SK-N-SH (cell line): ENCODE data around the gene TAF11. TPM values are rescaled to one million over a fixed set of nuclear protein-coding genes. Genes with fewer than 3 reads are reported as not detected.

Source experiments
- CTCF ChIA-PET: fragments of 300-600, 350-600 bp; formaldehyde crosslinking; extraction: SDS; loops from one replicate; lab custom pipeline; 2021; lab: Yijun Ruan, JAX
- POLR2A ChIA-PET: fragments of 350-600 bp; sonication (Branson Sonifier 250); formaldehyde crosslinking; extraction: SDS; loops from one replicate; lab custom pipeline; 2020; ENCODE audit warnings: antibody characterized with exemption, inconsistent platforms; lab: Yijun Ruan, JAX
- DNase-seq: peaks from one replicate; pipeline ENCODE4 v3.0.0; 2012
- H2AFZ ChIP-seq: fragments of 200-600 bp; sonication (generic); 2 replicates; pipeline ENCODE4 v1.8.1; 2016; ENCODE audit warnings: antibody characterized with exemption, mild to moderate bottlenecking, low read depth
- H3F3A ChIP-seq: fragments of 200-600 bp; sonication (generic); replicated peaks from 2 replicates; pipeline ENCODE3; 2016; ENCODE audit warnings: antibody characterized with exemption, mild to moderate bottlenecking; ENCODE audit not compliant: insufficient read depth
- H3K27ac ChIP-seq, 2 experiments: fragments of 200-500 bp in 1 of 2; fragments of 200-600 bp in 1 of 2; sonication (Bioruptor generic) in 1 of 2; sonication (generic), shearing (Covaris generic) in 1 of 2; 2 replicates each; pipeline versions ENCODE4 v1.5.1 to v1.6.1; 2014 to 2016; ENCODE audit warnings: low read depth in 2 of 2, inconsistent platforms in 1 of 2, low read length in 1 of 2, mild to moderate bottlenecking in 1 of 2, mixed read lengths in 1 of 2
- H3K27me3 ChIP-seq: fragments of 200-600 bp; sonication (generic), shearing (Covaris generic); 2 replicates; pipeline ENCODE4 v1.6.1; 2016; ENCODE audit warnings: mixed run types; ENCODE audit not compliant: insufficient read depth
- H3K36me3 ChIP-seq, 2 experiments: fragments of 200-500 bp in 1 of 2; fragments of 200-600 bp in 1 of 2; sonication (Bioruptor generic) in 1 of 2; sonication (generic) in 1 of 2; replicated peaks in 1 of 2; 2 replicates each; pipeline versions ENCODE3 to v1.5.1; 2014 to 2016; ENCODE audit warnings: low read length in 1 of 2, mild to moderate bottlenecking in 1 of 2; ENCODE audit not compliant: insufficient read depth in 2 of 2, control insufficient read depth in 1 of 2
- H3K4me1 ChIP-seq, 2 experiments: fragments of 200-500 bp in 1 of 2; fragments of 200-600 bp in 1 of 2; sonication (Bioruptor generic) in 1 of 2; sonication (generic), shearing (Covaris generic) in 1 of 2; 2 replicates each; pipeline versions ENCODE4 v1.5.1 to v1.6.1; 2014 to 2016; ENCODE audit warnings: low read depth in 1 of 2, low read length in 1 of 2, mixed run types in 1 of 2; ENCODE audit not compliant: insufficient read depth in 2 of 2, control insufficient read depth in 1 of 2
- H3K4me2 ChIP-seq: fragments of 200-600 bp; sonication (generic), shearing (Covaris generic); 2 replicates; pipeline ENCODE4 v1.6.1; 2017; ENCODE audit warnings: mixed run types
- H3K4me3 ChIP-seq, 2 experiments: fragments of 200-500 bp in 1 of 2; fragments of 200-600 bp in 1 of 2; sonication (Bioruptor generic) in 1 of 2; sonication (generic), shearing (Covaris generic) in 1 of 2; 2 replicates each; pipeline versions ENCODE4 v1.5.1 to v1.8.1; 2014 to 2016; ENCODE audit warnings: low read depth in 2 of 2, inconsistent platforms in 1 of 2, low read length in 1 of 2, mild to moderate bottlenecking in 1 of 2, mixed read lengths in 1 of 2, moderate library complexity in 1 of 2
- H3K79me2 ChIP-seq: fragments of 200-600 bp; sonication (generic); 2 replicates; pipeline ENCODE4 v1.8.1; 2017; ENCODE audit warnings: mild to moderate bottlenecking; ENCODE audit not compliant: insufficient read depth
- H3K9ac ChIP-seq: fragments of 200-600 bp; sonication (generic); 2 replicates; pipeline ENCODE4 v1.6.1; 2017; ENCODE audit warnings: mixed run types
- H3K9me2 ChIP-seq: fragments of 200-600 bp; sonication (generic); 2 replicates; pipeline ENCODE4 v1.6.1; 2017; ENCODE audit warnings: mixed run types
- H3K9me3 ChIP-seq: fragments of 200-600 bp; sonication (generic); 2 replicates; pipeline ENCODE4 v1.6.1; 2017; ENCODE audit warnings: mixed run types, mild to moderate bottlenecking, moderate library complexity
- H4K20me1 ChIP-seq: fragments of 200-600 bp; sonication (generic); 2 replicates; pipeline ENCODE4 v1.6.1; 2017; ENCODE audit warnings: mild to moderate bottlenecking, mixed run types; ENCODE audit not compliant: insufficient read depth
- FOXJ3 ChIP-seq: sonication (generic); formaldehyde crosslinking; IDR thresholded peaks from 2 replicates; pipeline ENCODE4 v1.5.1; 2020; ENCODE audit warnings: mild to moderate bottlenecking, missing genetic modification reagents
- FOXM1 ChIP-seq: IDR thresholded peaks from 2 replicates; pipeline ENCODE4 v1.4.0; 2012; ENCODE audit warnings: low read depth, mild to moderate bottlenecking
- GABPA ChIP-seq: IDR thresholded peaks from 2 replicates; pipeline ENCODE4 v1.4.0; 2012; ENCODE audit warnings: low read depth, mild to moderate bottlenecking
- MAX ChIP-seq: IDR thresholded peaks from 2 replicates; pipeline ENCODE4 v1.4.0; 2012; ENCODE audit warnings: low read depth
- MEF2A ChIP-seq: IDR thresholded peaks from 2 replicates; pipeline ENCODE4 v1.4.0; 2012; ENCODE audit warnings: low read depth, borderline replicate concordance
- NFIC ChIP-seq: IDR thresholded peaks from 2 replicates; pipeline ENCODE4 v1.4.0; 2012; ENCODE audit warnings: borderline replicate concordance
- SMC3 ChIP-seq: IDR thresholded peaks from 2 replicates; pipeline ENCODE4 v1.6.1; 2012; ENCODE audit warnings: low read depth, low read length, improper control_type of control experiment
- TAF1 ChIP-seq: IDR thresholded peaks from 2 replicates; pipeline ENCODE4 v1.6.1; 2012; ENCODE audit warnings: low read depth, mild to moderate bottlenecking, low read length, moderate library complexity, borderline replicate concordance
- USF1 ChIP-seq: IDR thresholded peaks from 2 replicates; pipeline ENCODE4 v1.4.0; 2012; ENCODE audit warnings: low read depth, borderline replicate concordance
- USF2 ChIP-seq: fragments of 150-350 bp; IDR thresholded peaks from 2 replicates; pipeline ENCODE4 v1.6.1; 2017; ENCODE audit warnings: antibody characterized with exemption, low read length, low read depth, borderline replicate concordance
- YY1 ChIP-seq: IDR thresholded peaks from 2 replicates; pipeline ENCODE4 v1.4.0; 2012; ENCODE audit warnings: low read depth, mild to moderate bottlenecking
- ZBTB33 ChIP-seq: IDR thresholded peaks from 2 replicates; pipeline ENCODE4 v1.4.0; 2012; ENCODE audit warnings: low read depth, borderline replicate concordance
- WGBS: methylation state at CpG from one replicate; pipeline ENCODE4 v1.1.6; 2017; ENCODE audit warnings: low lambda C conversion rate; 5-methylcytosine and 5-hydroxymethylcytosine counted together
- polyA plus RNA-seq, 3 experiments: library from polyadenylated mRNA; depleted of rRNA; stranded (reverse); fragments of >200 nt; gene quantifications; 2 replicates each; pipeline ENCODE4 v1.2.3, GENCODE V29; 2012

TAF11 gene
- polyA plus RNA-seq, 1 of the 3 experiments (the other 2 are of a cell fraction): 21.8 TPM

GRCh38 chr6:34839666-34840352 lies 48.0 kb downstream of the TAF11 start:
- CTCF ChIA-PET: interaction anchor here (1.1 kb wide), 1 partner anchor 48 kb away, joined by 3 read pairs; the partner anchor contains the start of gene BLTP3A
- no peak for DNase-seq

More at GRCh38 chr6:34839666-34840352, 48.0 kb downstream of the TAF11 start:
- Histone ChIP-seq H3K36me3 (peaks cover 14 to 21% of the 10 kb centered on the region in 2 experiments), H3F3A (peaks cover 3% of the 10 kb centered on the region), H3K79me2 (no peaks in the 10 kb centered on the region), H3K4me3 (no peak overlapping the region), H3K27ac (peak overlapping the region in 1 of 2 experiments; percentile 20; a peak in 1 of 4 replicates), H3K27me3 (no peaks in the 10 kb centered on the region), H3K4me2 (no peak overlapping the region), H2AFZ (no peak overlapping the region), H4K20me1 (no peaks in the 10 kb centered on the region), H3K9ac (no peak overlapping the region), H3K9me3 (no peaks in the 10 kb centered on the region), H3K9me2 (no peaks in the 10 kb centered on the region), H3K4me1 (peaks cover 0 to 8% of the 10 kb centered on the region in 2 experiments; a peak in 1 of 4 replicates)
- TF ChIP-seq FOXJ3 (no peak), MAX (no peak), TAF1 (no peak), SMC3 (no peak), GABPA (no peak), USF1 (no peak), NFIC (no peak), ZBTB33 (no peak), MEF2A (no peak), FOXM1 (no peak), USF2 (no peak), YY1 (no peak)
- WGBS: 99% methylated on average over 12 of the region's 15 CpGs
- POLR2A ChIA-PET: interaction anchor here (0.5 kb wide), 1 partner anchor 414 kb away, joined by 3 read pairs; the partner anchor contains the start of gene RPS10
